Fibroblast of mammary gland (primary cell): ENCODE data around the gene SLC2A6.

ENCODE experiments used
- DNase-seq: peaks from one replicate; pipeline ENCODE4 v3.0.0-alpha.2; 2010; ENCODE audit warnings: low read depth
- H3K4me3 ChIP-seq: 2 replicates; pipeline ENCODE4 v1.5.1; 2011; ENCODE audit warnings: low read depth, mild to moderate bottlenecking, low read length, moderate library complexity; ENCODE audit not compliant: control insufficient read depth
- CTCF ChIP-seq: conservative IDR thresholded peaks from 2 replicates; pipeline ENCODE4 v1.5.1; 2011; ENCODE audit warnings: low read depth, low read length, inconsistent platforms; ENCODE audit not compliant: control insufficient read depth, insufficient read depth

Gene SLC2A6

GRCh38 chr9:133509179-133510083, 30.5 kb upstream of the SLC2A6 start:
- DNase-seq: no peak
- no peak overlapping the region for H3K4me3 ChIP-seq
- TF ChIP-seq CTCF: no peak

- DNase-seq: no peak
Measured at GRCh38 chr9:133508046-133508445, 29.1 kb upstream of the SLC2A6 start.

GRCh38 chr9:133507246-133507965, 28.5 kb upstream of the SLC2A6 start:
- no peak for DNase-seq
- TF ChIP-seq CTCF: no peak

More at GRCh38 chr9:133508046-133508445, 29.1 kb upstream of the SLC2A6 start:
- H3K4me3 ChIP-seq: no peak overlapping the region
- TF ChIP-seq CTCF: no peak

GRCh38 chr9:133506653-133507038, 27.7 kb upstream of the SLC2A6 start:
- peak; percentile 97 for DNase-seq
- TF ChIP-seq CTCF: peak; percentile 16
- no peak overlapping the region for H3K4me3 ChIP-seq

More at GRCh38 chr9:133507246-133507965, 28.5 kb upstream of the SLC2A6 start:
- H3K4me3 ChIP-seq: no peak overlapping the region

GRCh38 chr9:133505901-133506652, 27.2 kb upstream of the SLC2A6 start:
- DNase-seq: peak; percentile 91
- no peak overlapping the region for H3K4me3 ChIP-seq
- no peak for TF ChIP-seq CTCF

- DNase-seq: peak; percentile 65
- no peak for TF ChIP-seq CTCF
- H3K4me3 ChIP-seq: no peak overlapping the region
Measured at GRCh38 chr9:133505186-133505830, 26.4 kb upstream of the SLC2A6 start.
